HG03521 (cell line): ENCODE results near the gene REL.

Source experiments
- ATAC-seq: cut with Tn5 transposase; IDR thresholded peaks from one replicate; pipeline ENCODE4 v1.9.1; 2021; ENCODE audit warnings: mild to moderate bottlenecking, moderate library complexity; ENCODE audit not compliant: unreplicated experiment

The REL gene

DNA sequence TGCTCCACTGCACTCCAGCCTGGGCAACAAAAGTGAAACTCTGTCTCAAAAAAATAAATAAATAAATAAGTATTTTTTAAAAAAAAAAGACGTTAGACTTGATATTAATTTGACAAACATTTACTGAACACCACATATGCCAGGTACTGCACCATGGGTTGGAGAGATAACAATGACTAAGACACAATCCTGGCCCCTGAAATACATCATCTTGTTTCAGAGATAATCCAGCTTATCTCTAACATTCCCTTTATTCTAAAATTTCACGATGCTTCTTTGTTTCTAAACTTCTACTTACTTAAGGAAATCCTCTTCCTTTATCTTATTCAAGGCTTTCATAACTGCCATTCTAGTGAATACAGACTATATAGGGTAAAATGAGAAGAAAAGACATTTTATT, 81.2 kb downstream of the REL start:
- ATAC-seq, result no peak

DNA sequence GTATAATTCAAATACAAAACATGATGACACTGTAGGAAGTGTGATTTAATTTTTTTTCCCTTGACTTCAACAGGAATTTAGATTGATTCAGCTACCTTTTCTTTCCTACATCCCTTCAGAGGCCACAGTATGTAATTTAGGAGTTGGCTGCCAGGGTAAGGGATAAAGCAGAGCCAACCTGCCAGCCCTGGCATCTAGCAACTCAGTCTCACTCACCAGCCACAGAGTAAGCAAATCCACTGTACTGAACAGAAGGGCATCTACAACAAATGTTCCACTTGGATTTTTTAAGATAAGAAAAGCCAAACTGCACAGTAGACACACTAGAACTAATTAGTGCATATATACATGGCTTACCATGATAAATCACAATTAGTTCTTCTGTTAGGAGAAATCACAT, 81.8 kb downstream of the REL start:
- ATAC-seq, result no peak

DNA sequence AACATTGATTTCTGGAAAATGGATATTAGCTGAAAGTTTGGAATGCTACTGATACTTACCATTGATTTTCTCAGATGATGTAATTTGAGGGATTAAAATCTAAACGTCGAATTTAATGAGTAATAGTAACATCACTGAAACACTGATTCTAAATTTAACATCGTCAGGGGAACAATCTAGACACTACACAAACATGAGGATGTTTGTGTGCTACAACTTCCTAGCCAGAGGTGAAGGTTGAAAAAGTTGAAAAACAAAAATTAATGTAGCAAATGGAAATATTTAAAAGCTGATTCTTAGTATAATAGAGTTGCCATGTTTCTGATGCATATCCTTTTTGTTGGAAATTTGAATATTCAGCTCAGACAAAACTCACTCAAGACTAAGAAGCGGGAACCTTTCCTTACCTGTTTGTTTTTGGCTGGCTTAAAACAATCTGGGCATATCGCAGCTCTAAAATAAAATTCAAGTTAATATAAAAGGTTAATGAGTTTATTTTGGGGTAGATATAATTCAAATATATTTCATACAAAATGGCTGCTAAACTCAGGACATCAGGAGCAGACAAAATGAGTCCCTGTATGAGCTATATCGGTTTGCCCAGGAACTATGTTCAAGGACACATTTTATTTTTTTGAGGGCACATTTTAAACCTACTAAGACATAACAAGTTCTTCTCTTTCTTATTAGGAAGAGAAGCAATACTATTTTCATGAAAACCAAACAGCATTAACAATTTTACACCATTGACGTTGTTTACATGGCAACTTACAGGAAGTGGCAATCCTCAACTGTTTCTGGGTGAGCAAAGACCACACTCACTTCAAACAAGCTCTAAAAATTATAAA, 83.5 kb downstream of the REL start:
- no peak for ATAC-seq

DNA sequence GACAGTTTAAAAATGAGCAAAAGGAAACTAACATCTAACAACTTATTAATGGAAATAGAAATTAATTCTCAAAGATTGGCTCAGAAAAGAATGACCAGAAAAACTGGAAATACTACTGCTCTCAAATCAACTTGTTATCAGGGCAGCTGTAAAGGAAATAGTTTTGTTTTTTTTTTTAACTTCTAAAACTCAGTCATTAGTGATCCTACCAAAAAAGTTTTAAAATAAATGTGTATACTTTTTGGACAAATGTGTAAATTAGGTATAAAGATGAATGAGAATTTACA, 84.1 kb downstream of the REL start:
- ATAC-seq, result no peak

DNA sequence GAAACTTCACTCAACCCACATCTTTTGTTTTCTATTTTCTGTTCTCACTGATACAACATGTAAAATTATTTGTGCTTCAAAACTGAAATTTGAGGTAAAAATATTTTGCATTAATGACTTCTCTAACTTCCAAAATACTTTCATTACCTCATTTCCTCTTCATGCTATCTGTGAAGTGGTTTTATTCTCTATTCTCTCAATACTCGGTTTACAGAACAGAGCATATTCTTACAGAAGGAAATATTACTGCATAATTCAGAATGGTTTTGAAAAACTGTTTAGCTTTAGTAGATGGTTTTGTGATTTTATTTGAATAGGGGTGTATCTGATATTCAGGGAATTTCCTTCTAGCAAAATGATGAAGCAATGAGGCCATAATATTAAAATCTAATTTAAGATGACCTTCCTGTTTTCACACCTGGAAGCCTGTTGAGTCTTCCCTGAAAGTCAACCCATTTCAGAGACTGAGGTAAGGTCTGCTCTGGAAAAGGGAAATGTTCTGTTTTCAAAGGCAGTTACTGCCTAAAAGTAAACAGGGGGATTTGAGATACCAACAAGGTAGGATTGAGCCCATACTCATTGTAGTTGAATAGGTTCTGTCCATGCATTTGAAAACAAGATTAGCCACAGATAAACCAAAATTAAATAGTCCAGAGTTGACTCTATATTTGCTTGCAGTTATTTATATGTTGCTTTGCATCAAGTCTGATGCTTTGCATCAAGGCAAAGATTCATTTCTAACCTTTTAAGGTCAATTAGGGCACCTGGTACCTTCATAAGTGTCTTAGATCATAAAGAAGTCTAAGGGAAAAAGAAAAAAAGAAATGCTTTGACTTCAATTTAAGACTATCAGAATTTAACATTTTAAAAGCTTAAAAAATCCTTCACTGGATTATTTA, 85.4 kb downstream of the REL start:
- ATAC-seq, result no peak

DNA sequence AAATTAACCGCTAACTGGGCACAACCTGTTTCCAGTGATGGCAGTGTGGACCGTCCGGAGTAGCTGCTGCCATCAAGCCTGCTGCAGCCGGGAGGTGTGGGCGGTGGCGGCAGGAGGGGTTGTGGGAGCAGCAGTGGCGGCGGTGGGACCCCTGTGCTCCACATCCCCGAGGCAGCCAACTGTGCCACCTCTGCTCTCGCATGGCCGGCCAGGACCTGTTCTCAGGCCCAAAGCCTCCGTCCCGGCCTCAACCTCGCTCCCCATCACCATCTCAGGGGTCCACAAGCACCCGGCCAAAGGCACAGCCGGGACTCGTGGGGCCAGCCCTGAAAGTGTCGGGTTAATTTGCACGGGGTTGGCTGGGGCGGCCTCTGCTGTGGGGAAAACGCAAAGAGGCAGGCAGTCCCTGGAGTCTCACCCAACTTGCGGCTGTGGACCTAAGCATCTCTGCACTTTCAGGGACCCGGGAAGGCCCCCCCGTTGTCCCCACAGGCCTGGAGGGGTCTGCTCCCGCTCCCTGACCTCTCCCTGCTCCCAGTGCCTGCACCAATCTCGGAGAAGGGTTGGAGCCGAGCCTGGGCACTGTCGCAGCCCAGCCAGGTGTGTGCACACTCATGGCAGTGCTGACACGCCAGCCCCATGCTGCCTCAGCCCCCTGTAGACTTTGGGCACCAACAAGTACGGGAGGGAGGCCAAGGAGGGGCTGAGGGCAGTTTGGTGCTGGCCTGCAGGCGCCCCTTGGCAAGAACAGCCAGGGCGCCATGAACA, 91.7 kb downstream of the REL start:
- ATAC-seq, result peak; percentile 18

DNA sequence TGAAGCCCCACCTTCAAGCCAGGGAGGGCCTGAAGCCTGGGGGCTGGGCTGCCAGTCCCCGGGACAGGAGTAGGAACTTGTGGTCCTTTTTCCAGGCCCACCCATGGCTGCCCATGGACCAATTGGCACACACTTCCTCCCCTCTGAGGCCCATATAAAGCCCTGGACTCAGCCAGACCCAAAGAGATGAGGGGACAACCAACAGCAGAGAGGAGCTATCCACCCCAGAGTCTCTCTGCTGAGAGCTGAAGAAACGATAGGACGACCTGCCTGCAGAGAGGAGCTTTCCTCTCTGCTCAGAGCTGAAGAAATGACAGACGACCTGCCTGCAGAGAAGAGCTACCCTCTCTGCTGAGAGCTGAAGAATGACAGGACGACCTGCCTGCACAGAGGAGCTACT, 92.3 kb downstream of the REL start:
- no peak for ATAC-seq

DNA sequence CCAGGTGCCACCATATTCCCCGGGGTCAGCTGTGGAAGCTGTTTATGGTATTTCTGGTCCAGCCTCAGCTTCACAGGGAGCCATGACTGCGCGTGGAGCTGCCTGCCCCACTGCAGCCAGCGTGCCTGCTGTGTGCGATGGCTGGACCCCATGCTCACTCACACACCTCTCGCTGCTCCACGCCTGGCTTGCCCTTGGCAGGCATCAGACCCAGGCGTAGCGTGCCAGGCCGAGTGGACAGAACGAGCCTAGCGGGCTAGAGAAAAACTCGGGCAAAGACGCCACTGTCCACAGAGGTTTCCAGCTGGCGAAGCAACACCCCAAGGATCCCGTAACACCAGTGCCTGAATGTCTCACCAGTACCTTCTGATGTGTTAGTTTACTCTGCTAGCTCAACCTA, 93.3 kb downstream of the REL start:
- ATAC-seq, result no peak
